H54 (cell line): ENCODE results near the gene ZNHIT2.
A peak's percentile ranks its signal among the peaks of the same experiment; 100 is the strongest.

Source experiments
- DNase-seq: peaks from one replicate; pipeline ENCODE4 v3.0.0; 2011; ENCODE audit warnings: low spot score, mixed read lengths; ENCODE audit not compliant: insufficient read length
- FAIRE-seq: peaks from 3 replicates; lab custom pipeline; 2011; peaks lifted over from hg19 to GRCh38; lab: Jason Lieb, UNC
- POLR2A ChIP-seq: IDR thresholded peaks from 2 replicates; pipeline ENCODE4 v1.6.1; 2011; ENCODE audit warnings: low read depth, mild to moderate bottlenecking, low read length

The ZNHIT2 gene

GRCh38 chr11:65109231-65110198, 8.0 kb downstream of the ZNHIT2 start:
- FAIRE-seq (no peak), DNase-seq (no peak)
- no peak for TF ChIP-seq POLR2A

DNA sequence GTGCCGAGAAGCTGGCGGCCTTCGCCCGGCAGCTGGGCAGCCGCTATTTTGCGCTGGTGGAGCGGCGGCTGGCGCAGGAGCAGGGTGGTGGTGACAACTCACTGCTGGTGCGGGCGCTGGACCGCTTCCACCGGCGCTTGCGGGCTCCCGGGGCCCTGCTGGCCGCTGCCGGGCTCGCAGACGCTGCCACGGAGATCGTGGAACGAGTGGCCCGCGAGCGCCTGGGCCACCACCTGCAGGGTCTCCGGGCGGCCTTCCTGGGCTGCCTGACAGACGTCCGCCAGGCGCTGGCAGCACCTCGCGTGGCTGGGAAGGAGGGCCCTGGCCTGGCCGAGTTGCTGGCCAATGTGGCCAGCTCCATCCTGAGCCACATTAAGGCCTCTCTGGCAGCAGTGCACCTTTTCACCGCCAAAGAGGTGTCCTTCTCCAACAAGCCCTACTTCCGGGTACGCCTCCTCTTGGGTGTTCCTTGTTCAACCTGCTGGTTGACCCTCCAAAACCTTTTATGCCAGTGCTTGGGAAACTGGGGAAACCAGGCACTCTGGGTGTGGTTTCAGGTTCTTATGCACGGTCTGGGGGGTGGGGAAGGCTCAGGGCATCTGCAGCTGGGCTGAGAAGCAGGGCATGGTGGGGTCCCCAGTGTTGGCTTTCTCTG, 8.9 kb downstream of the ZNHIT2 start:
- no peak for DNase-seq
- FAIRE-seq = no peak
- TF ChIP-seq POLR2A = no peak

GRCh38 chr11:65107751-65108468, 9.6 kb downstream of the ZNHIT2 start:
- TF ChIP-seq POLR2A = no peak
- FAIRE-seq (no peak), DNase-seq (no peak)

DNA sequence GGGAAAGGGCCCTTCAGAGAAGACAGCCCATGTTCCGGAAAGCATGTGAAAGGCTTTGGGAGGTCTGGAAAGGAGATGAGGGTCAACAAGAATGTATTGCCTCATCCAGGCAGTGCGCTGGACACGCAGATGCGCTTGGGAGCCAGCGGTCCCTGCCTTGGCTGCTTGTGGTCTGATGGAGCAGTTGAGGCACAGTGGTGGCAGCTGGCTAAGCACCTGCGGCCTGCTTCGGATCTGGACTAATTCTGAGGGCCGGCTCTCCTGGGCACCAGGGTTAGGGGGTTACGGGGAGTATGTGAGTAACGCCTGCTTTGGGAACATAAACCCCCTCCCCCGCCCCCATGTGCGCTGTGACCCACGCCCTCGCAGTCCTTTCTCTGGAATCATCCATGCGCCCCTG, 10.4 kb downstream of the ZNHIT2 start:
- DNase-seq (no peak), FAIRE-seq (no peak)
- TF ChIP-seq POLR2A = no peak

- DNase-seq (no peak), FAIRE-seq (no peak)
Measured at GRCh38 chr11:65104628-65105027, 12.9 kb downstream of the ZNHIT2 start.

DNA sequence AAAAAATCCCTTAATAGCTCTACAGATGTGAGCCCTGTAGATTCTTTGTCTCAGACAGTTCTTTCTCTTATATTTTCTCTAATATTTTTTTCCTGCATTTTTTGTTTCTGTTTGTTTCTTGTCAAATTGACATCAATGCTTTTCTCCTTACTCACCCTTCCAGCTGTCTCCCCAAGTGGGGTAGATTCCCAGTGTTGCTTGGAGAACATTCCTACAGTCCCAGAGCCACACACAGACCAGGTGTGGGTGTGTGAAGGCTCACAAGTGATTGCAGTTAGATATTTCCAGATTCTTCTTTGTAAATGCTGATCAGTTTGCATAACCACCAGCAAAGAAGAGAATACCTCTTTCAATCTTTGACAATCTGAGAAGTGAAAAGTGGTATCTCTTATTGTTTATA, 14.0 kb downstream of the ZNHIT2 start:
- DNase-seq (no peak), FAIRE-seq (no peak)
- no peak for TF ChIP-seq POLR2A

More at GRCh38 chr11:65104628-65105027, 12.9 kb downstream of the ZNHIT2 start:
- TF ChIP-seq POLR2A = no peak

DNA sequence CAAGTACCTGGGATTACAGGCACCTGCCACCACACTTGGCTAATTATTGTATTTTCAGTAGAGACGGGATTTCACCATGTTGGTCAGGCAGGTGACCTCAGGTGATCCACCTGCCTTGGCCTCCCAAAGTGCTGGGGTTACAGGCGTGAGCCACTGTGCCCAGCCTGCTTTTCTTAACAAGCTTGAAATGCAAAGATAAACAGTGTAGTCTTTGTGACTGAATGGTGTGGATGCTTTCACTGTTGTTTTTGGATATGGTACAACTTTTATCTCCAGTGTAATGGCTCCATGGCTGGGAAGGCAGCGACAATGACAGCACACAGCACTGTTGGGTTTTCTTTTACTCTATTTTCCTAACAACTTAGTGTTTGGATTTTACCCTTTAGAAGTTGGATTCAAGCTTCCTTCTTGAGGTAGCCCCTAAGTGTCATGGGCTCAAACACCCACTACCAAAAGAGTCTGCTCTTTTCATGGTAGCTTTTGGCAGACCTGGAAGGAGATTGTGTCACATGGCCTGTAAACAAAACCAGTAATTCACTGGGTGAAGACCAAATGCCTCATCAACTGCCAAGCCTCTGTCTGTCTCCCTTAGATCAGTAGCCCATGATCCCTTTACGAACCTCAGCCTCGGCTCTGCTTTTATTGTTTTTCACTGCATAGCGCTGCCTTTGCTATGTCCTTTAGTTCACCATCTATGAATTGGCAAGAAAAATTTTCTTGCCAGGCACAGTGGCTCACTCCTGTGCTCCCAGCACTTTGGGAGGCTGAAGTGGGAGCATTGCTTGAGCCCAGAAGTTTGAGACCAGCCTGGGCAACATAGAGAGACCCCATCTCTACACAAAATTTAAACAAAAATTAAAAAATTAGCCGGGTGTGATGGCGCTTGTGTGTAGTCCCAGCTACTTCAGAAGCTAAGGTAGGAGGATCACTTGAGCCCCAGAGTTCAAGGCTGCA, 15.1 kb downstream of the ZNHIT2 start:
- FAIRE-seq (no peak), DNase-seq (no peak)
- no peak for TF ChIP-seq POLR2A

DNA sequence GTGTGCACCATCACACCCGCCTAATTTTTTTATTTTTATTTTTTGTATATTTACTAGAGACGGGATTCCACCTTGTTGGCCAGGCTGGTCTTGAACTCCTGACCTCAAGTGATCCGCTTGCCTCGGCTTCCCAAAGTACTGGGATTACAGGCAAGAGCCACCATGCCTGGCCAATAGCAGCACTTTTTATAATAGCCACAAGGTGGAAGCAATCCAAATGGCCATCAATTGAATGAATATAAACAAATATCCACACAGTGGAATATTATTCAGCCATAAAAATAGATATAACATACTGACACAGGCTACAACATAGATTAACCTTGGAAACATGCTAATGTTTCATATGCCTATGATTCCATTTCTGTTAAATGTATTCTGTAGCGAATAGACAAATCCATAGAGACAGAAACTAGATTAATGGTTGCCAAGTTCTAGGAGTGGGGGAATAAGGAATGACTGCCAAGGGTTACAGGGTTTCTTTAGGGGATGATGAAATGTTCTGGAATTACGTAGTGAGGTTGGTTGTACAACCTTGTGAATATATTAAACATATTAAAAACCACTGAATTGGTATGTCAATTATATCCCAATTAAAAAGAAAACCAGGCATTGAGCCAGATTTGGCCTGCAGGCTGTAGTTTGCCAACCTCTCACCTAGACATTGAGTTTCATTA, 16.7 kb downstream of the ZNHIT2 start:
- no peak for DNase-seq
- TF ChIP-seq POLR2A = no peak
- FAIRE-seq = no peak

- FAIRE-seq = no peak
- DNase-seq = no peak
- no peak for TF ChIP-seq POLR2A
Measured at GRCh38 chr11:65096926-65097325, 20.6 kb downstream of the ZNHIT2 start.

DNA sequence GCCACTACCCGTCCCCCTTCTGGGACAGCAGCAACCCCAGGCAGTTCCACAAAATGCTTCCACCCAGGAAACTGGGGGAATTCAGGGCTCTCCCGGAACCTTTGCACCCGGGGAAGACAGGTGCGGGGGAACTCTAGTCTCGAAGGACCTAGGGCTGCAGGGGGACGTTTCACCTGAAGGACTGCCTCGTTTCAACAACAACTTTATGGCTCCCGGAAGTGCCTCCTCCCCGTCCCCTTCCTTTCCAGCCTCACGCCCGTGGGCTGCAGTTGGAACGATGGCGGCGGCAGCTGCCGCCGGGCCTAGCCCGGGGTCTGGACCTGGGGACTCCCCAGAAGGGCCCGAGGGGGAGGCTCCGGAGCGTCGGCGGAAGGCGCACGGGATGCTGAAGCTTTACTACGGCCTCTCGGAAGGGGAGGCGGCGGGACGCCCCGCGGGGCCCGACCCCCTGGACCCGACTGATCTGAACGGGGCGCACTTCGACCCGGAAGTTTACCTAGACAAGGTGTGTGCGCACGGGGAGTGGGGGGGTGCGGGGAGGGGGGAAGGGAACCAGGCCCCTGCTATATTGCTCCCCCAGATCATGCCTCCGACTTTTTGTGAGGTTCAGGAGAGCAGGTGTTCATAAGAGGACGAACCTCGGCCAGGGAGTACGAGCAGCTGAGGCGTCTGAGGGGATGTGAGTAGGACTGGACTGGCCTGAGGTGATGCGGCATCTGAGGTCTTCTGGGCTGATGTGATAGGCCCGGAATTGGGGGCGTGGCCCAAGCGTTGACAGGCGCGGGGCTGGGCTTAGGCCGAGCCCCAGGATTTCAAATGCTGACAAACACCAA, 21.3 kb downstream of the ZNHIT2 start, which contains the start of gene VPS51:
VPS51 (plus strand) TSS at position 241 of the 833 bp plus-strand sequence; CDS start at position 278, 37 bp downstream.
- FAIRE-seq (no peak), DNase-seq (peak; percentile 97)
- TF ChIP-seq POLR2A = peak; percentile 95

- DNase-seq (no peak), FAIRE-seq (no peak)
- no peak for TF ChIP-seq POLR2A
Measured at GRCh38 chr11:65095427-65095826, 22.1 kb downstream of the ZNHIT2 start.

DNA sequence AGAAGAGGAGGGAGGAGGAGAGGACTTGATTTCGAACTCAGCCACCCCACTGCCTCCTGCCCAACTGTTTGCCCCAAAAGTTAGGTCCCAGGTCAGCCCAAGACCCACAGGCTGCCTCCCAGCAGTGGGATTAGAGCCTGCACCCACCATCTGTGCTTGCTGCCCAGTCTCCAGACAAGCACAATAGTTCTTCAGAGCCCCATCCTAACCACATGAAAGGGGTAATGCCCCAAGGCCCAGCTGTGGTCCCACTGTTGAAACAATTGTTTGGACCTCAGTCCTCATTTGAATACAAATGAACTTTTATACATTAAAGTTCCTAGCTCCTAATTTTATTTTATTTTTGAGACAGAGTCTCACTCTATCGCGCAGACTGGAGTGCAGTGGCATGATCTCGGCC, 26.9 kb downstream of the ZNHIT2 start:
- DNase-seq = no peak
- TF ChIP-seq POLR2A = no peak
- FAIRE-seq = no peak
